ENCODE data around the gene ST6GALNAC5. TPM values are rescaled to one million over a fixed set of nuclear protein-coding genes. Genes with fewer than 3 reads are reported as not detected.

Gene ST6GALNAC5
- total and polyA plus RNA-seq, 10 of the 15 experiments (the other 5 are each of a cell fraction or from before 2014, with no cell fraction given): under 0.01 to 1.8 (median 0.07) TPM; not detected in 6

DNA sequence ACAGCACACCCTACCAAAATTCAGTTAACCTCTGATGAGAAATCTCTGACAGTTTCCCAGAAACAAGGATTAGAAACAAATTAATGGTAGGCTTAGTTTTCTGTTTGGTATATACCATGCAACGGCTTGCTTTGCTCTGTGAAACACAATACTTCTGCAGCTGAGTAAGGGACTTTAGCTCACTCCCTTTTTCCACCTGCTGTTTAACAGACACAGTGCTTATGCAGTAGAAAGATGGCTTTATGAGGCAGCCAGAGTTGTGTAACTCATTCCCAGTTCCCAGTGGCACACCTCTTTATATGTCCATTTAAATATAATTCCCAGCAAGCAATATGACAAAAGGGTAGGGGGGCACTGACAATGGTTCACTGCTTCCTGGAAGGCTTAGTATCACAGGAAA, 228.0 kb downstream of the ST6GALNAC5 start (continued):
- TF ChIP-seq PKNOX1 (IDR thresholded peaks at IDR 0.05) (no peak), CHD2 (IDR thresholded peaks at IDR 0.05; ENCODE audit: borderline replicate concordance, low read depth, low read length) (no peak), ZNF622 (IDR thresholded peaks at IDR 0.05) (no peak), BMI1 (IDR thresholded peaks at IDR 0.05; ENCODE audit: borderline replicate concordance) (no peak), SIN3A (IDR thresholded peaks at IDR 0.05; ENCODE audit: low read depth, low read length) (no peak), KAT2A (conservative IDR thresholded peaks at IDR 0.05; ENCODE audit: control insufficient read depth, low read depth, low read length) (no peak), CBFB (IDR thresholded peaks at IDR 0.05; ENCODE audit: low read depth) (no peak), ZNF384 (IDR thresholded peaks at IDR 0.05; ENCODE audit: borderline replicate concordance, low read depth, low read length) (no peak)
- TF ChIP-seq, protein P1, sequence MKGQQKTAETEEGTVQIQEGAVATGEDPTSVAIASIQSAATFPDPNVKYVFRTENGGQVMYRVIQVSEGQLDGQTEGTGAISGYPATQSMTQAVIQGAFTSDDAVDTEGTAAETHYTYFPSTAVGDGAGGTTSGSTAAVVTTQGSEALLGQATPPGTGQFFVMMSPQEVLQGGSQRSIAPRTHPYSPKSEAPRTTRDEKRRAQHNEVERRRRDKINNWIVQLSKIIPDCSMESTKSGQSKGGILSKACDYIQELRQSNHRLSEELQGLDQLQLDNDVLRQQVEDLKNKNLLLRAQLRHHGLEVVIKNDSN (IDR thresholded peaks at IDR 0.05; ENCODE audit: borderline replicate concordance, extremely low read length, insufficient read depth, low read depth, low read length): no peak

GRCh38 chr1:77096496-77097255, 229.4 kb downstream of the ST6GALNAC5 start:
- Histone ChIP-seq H2AFZ (ENCODE audit: control insufficient read depth, low read depth, low read length) (no peak overlapping the region), H3K27me3 (replicated peaks in 1 of 2; ENCODE audit: control insufficient read depth in 2 of 2, insufficient read depth in 2 of 2, low read length in 1 of 2) (no peaks in the 10 kb centered on the region), H4K20me1 (ENCODE audit: control insufficient read depth, insufficient read depth) (no peaks in the 10 kb centered on the region), H3K9me3 (replicated peaks; ENCODE audit: control insufficient read depth, insufficient read depth, low read length) (no peaks in the 10 kb centered on the region), H3K36me3 (ENCODE audit: control insufficient read depth in 2 of 2, insufficient read depth in 2 of 2, low read length in 1 of 2) (no peaks in the 10 kb centered on the region), H3K9ac (ENCODE audit: control insufficient read depth, insufficient read depth, low read length) (no peak overlapping the region), H3K4me3 (no peak overlapping the region), H3K27ac (ENCODE audit: control insufficient read depth, insufficient read depth) (no peak overlapping the region), H3K4me2 (ENCODE audit: control insufficient read depth, insufficient read depth) (no peak overlapping the region), H3K4me1 (ENCODE audit: control insufficient read depth, insufficient read depth, low read length) (no peaks in the 10 kb centered on the region), H3K79me2 (ENCODE audit: control insufficient read depth, insufficient read depth, low read length) (no peaks in the 10 kb centered on the region)
- CTCF ChIA-PET: interaction anchor here (1.0 kb wide), 1 partner anchor 19 kb away, joined by 4 read pairs; no protein-coding TSS in a partner anchor
- RAD21 ChIA-PET (ENCODE audit: unreplicated experiment): interaction anchor here (0.5 to 0.6 kb wide), 2 partner anchors 216 to 226 kb away, joined by 3 read pairs; no protein-coding TSS in a partner anchor
- no TSS peak for BruUV-seq (replicated peaks)
- POLR2A ChIA-PET: interaction anchor here (0.6 kb wide), 1 partner anchor 33 kb away, joined by 3 read pairs; no protein-coding TSS in a partner anchor
- in situ Hi-C loops (cut with MboI): no loop called here
- ATAC-seq (no peak), FAIRE-seq (no peak), DNase-seq (ENCODE audit: low read depth, low spot score) (no peak)
- SMC1A ChIA-PET (ENCODE audit: uncharacterized antibody, unreplicated experiment): interaction anchor here (0.6 to 1.5 kb wide), 7 partner anchors 14 to 1023 kb away, joined by 3 to 5 read pairs (median 3); no protein-coding TSS in a partner anchor
- 94% methylated on average over 9 of the region's 9 CpGs for WGBS (ENCODE audit: insufficient coverage, insufficient replicate concordance, low lambda C conversion rate, missing lambda C conversion rate)
- intact Hi-C loops (cut with micrococcal nuclease; ENCODE audit: unreplicated experiment): no loop called here
- no peak for TF ChIP-seq RELA (IDR thresholded peaks at IDR 0.05; ENCODE audit: borderline replicate concordance, partially characterized antibody)
- no peak for TF ChIP-seq RAD21 (IDR thresholded peaks at IDR 0.05; ENCODE audit: insufficient read depth, low read depth, low read length)
- no peak for TF ChIP-seq NRF1 (conservative IDR thresholded peaks at IDR 0.05; ENCODE audit: low read depth, low read length)
- no peak for TF ChIP-seq ETV6 (conservative IDR thresholded peaks at IDR 0.05 in 1 of 2, IDR thresholded peaks at IDR 0.05 in 1 of 2; ENCODE audit: borderline replicate concordance in 1 of 2, low read depth in 1 of 2)
- TF ChIP-seq, protein P2, sequence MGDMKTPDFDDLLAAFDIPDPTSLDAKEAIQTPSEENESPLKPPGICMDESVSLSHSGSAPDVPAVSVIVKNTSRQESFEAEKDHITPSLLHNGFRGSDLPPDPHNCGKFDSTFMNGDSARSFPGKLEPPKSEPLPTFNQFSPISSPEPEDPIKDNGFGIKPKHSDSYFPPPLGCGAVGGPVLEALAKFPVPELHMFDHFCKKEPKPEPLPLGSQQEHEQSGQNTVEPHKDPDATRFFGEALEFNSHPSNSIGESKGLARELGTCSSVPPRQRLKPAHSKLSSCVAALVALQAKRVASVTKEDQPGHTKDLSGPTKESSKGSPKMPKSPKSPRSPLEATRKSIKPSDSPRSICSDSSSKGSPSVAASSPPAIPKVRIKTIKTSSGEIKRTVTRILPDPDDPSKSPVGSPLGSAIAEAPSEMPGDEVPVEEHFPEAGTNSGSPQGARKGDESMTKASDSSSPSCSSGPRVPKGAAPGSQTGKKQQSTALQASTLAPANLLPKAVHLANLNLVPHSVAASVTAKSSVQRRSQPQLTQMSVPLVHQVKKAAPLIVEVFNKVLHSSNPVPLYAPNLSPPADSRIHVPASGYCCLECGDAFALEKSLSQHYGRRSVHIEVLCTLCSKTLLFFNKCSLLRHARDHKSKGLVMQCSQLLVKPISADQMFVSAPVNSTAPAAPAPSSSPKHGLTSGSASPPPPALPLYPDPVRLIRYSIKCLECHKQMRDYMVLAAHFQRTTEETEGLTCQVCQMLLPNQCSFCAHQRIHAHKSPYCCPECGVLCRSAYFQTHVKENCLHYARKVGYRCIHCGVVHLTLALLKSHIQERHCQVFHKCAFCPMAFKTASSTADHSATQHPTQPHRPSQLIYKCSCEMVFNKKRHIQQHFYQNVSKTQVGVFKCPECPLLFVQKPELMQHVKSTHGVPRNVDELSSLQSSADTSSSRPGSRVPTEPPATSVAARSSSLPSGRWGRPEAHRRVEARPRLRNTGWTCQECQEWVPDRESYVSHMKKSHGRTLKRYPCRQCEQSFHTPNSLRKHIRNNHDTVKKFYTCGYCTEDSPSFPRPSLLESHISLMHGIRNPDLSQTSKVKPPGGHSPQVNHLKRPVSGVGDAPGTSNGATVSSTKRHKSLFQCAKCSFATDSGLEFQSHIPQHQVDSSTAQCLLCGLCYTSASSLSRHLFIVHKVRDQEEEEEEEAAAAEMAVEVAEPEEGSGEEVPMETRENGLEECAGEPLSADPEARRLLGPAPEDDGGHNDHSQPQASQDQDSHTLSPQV (IDR thresholded peaks at IDR 0.05): no peak
